IMR-90 (cell line): Measurements from ENCODE around the gene LTB4R2. TPM values are rescaled to one million over a fixed set of nuclear protein-coding genes. Genes with fewer than 3 reads are reported as not detected.

Experiments
- ATAC-seq: fragments of 200-7000 bp; cut with Tn5 transposase; 2 replicates; pipeline ENCODE4 v1.9.1; 2020; ENCODE audit warnings: low read depth, mild to moderate bottlenecking, moderate library complexity
- BruUV-seq: library from RNA; stranded (reverse); fragments of 400-500 nt; replicated peaks from 2 replicates; lab custom pipeline; 2021; lab: Mats Ljungman, UMichigan
- CTCF ChIA-PET: fragments of 300-600 bp; formaldehyde crosslinking; extraction: SDS; loops from one replicate; lab custom pipeline; 2021; ENCODE audit warnings: antibody characterized with exemption; lab: Yijun Ruan, JAX
- POLR2A ChIA-PET: fragments of 300-600 bp; sonication (Branson Sonifier 250); formaldehyde crosslinking; loops from one replicate; lab custom pipeline; 2022; ENCODE audit warnings: antibody characterized with exemption; ENCODE audit not compliant: unreplicated experiment; lab: Charles Lee
- DNase-seq: peaks from one replicate; pipeline ENCODE4 v3.0.0; 2013
- H2AFZ ChIP-seq: replicated peaks from 2 replicates; pipeline ENCODE3; 2013; ENCODE audit warnings: low read length, mild to moderate bottlenecking; ENCODE audit not compliant: poor library complexity
- H2AK5ac ChIP-seq: 2 replicates; pipeline ENCODE4 v1.6.1; 2013; ENCODE audit warnings: low read depth, low read length, inconsistent platforms
- H2AK9ac ChIP-seq: replicated peaks from 2 replicates; pipeline ENCODE3; 2013; ENCODE audit warnings: mild to moderate bottlenecking, low read depth, low read length, moderate library complexity; ENCODE audit not compliant: poor library complexity
- H2BK120ac ChIP-seq: 2 replicates; pipeline ENCODE4 v1.6.1; 2013; ENCODE audit warnings: low read depth, low read length, inconsistent platforms
- H2BK15ac ChIP-seq: 3 replicates; pipeline ENCODE4 v1.6.1; 2013; ENCODE audit warnings: low read depth, low read length, inconsistent platforms
- H2BK20ac ChIP-seq: 2 replicates; pipeline ENCODE4 v1.6.1; 2013; ENCODE audit warnings: low read depth, mild to moderate bottlenecking, inconsistent platforms, low read length, moderate library complexity
- H2BK5ac ChIP-seq: 2 replicates; pipeline ENCODE4 v1.6.1; 2013; ENCODE audit warnings: mild to moderate bottlenecking, low read depth, low read length, inconsistent platforms; ENCODE audit not compliant: poor library complexity, severe bottlenecking
- H3K14ac ChIP-seq: replicated peaks from 2 replicates; pipeline ENCODE4 v1.6.1; 2013; ENCODE audit warnings: low read depth, low read length, inconsistent platforms
- H3K18ac ChIP-seq: 2 replicates; pipeline ENCODE4 v1.6.1; 2013; ENCODE audit warnings: low read depth, low read length, control low read depth
- H3K23ac ChIP-seq: 2 replicates; pipeline ENCODE4 v1.6.1; 2013; ENCODE audit warnings: low read depth, low read length, inconsistent platforms
- H3K27ac ChIP-seq: 2 replicates; pipeline ENCODE4 v1.5.1; 2013; ENCODE audit warnings: mild to moderate bottlenecking, control low read depth, low read length; ENCODE audit not compliant: insufficient read depth
- H3K27me3 ChIP-seq: 2 replicates; pipeline ENCODE4 v1.6.1; 2013; ENCODE audit warnings: low read length; ENCODE audit not compliant: control insufficient read depth, insufficient read depth
- H3K36me3 ChIP-seq: 2 replicates; pipeline ENCODE4 v1.6.1; 2013; ENCODE audit warnings: low read length, mixed read lengths; ENCODE audit not compliant: control insufficient read depth, insufficient read depth
- H3K4ac ChIP-seq: 2 replicates; pipeline ENCODE4 v1.6.1; 2013; ENCODE audit warnings: low read depth, low read length, inconsistent platforms
- H3K4me1 ChIP-seq: 2 replicates; pipeline ENCODE4 v1.6.1; 2013; ENCODE audit warnings: low read length, mixed read lengths; ENCODE audit not compliant: control insufficient read depth, insufficient read depth
- H3K4me2 ChIP-seq: 2 replicates; pipeline ENCODE4 v1.6.1; 2013; ENCODE audit warnings: low read depth, mild to moderate bottlenecking, control low read depth, low read length, moderate library complexity
- H3K4me3 ChIP-seq: 2 replicates; pipeline ENCODE4 v1.5.1; 2013; ENCODE audit warnings: low read depth, mild to moderate bottlenecking, control low read depth, low read length, moderate library complexity; ENCODE audit not compliant: insufficient read depth
- H3K56ac ChIP-seq: 2 replicates; pipeline ENCODE4 v1.6.1; 2013; ENCODE audit warnings: low read length, inconsistent platforms; ENCODE audit not compliant: insufficient read depth; ENCODE audit errors: extremely low read depth
- H3K79me1 ChIP-seq, 2 experiments: 2 replicates each; pipeline ENCODE4 v1.6.1; 2013; ENCODE audit warnings: low read length in 2 of 2, inconsistent platforms in 1 of 2, low read depth in 1 of 2
- H3K9ac ChIP-seq: 2 replicates; pipeline ENCODE4 v1.6.1; 2013; ENCODE audit warnings: low read depth, low read length, control low read depth
- H3K9me1 ChIP-seq: 2 replicates; pipeline ENCODE4 v1.6.1; 2013; ENCODE audit warnings: low read length, inconsistent platforms; ENCODE audit not compliant: insufficient read depth
- H3K9me3 ChIP-seq: 2 replicates; pipeline ENCODE4 v1.6.1; 2013; ENCODE audit warnings: low read length; ENCODE audit not compliant: control insufficient read depth, insufficient read depth
- H4K20me1 ChIP-seq: 2 replicates; pipeline ENCODE4 v1.6.1; 2013; ENCODE audit warnings: low read length, inconsistent platforms; ENCODE audit not compliant: insufficient read depth
- H4K5ac ChIP-seq: 2 replicates; pipeline ENCODE4 v1.6.1; 2013; ENCODE audit warnings: mild to moderate bottlenecking, low read depth, low read length, control low read depth
- H4K8ac ChIP-seq, 2 experiments: 2 replicates each; pipeline ENCODE4 v1.6.1; 2013; ENCODE audit warnings: low read depth in 2 of 2, low read length in 2 of 2, control low read depth in 1 of 2, inconsistent platforms in 1 of 2
- H4K91ac ChIP-seq: 2 replicates; pipeline ENCODE4 v1.6.1; 2013; ENCODE audit warnings: low read depth, low read length, inconsistent platforms; ENCODE audit not compliant: insufficient read depth
- BHLHE40 ChIP-seq: fragments of 150-350 bp; IDR thresholded peaks from 2 replicates; pipeline ENCODE4 v1.6.1; 2016; ENCODE audit warnings: mild to moderate bottlenecking, low read depth, low read length
- CEBPB ChIP-seq: IDR thresholded peaks from 2 replicates; pipeline ENCODE4 v1.6.1; 2012; ENCODE audit warnings: low read depth, low read length, improper control_type of control experiment
- CHD1 ChIP-seq: IDR thresholded peaks from 2 replicates; pipeline ENCODE4 v1.6.1; 2012; ENCODE audit warnings: low read depth, low read length, improper control_type of control experiment
- CTCF ChIP-seq: conservative IDR thresholded peaks from 2 replicates; pipeline ENCODE4 v1.5.1; 2012; ENCODE audit warnings: mild to moderate bottlenecking, low read depth, low read length, improper control_type of control experiment
- ELK1 ChIP-seq: fragments of 150-350 bp; IDR thresholded peaks from 2 replicates; pipeline ENCODE4 v1.6.1; 2016; ENCODE audit warnings: low read depth, mild to moderate bottlenecking, low read length, moderate library complexity, borderline replicate concordance
- FOS ChIP-seq: fragments of 150-350 bp; IDR thresholded peaks from 2 replicates; pipeline ENCODE4 v1.6.1; 2016; ENCODE audit warnings: low read depth, low read length
- MAFK ChIP-seq: IDR thresholded peaks from 2 replicates; pipeline ENCODE4 v1.6.1; 2012; ENCODE audit warnings: low read depth, low read length, improper control_type of control experiment
- MAZ ChIP-seq: IDR thresholded peaks from 2 replicates; pipeline ENCODE4 v1.6.1; 2012; ENCODE audit warnings: low read depth, mild to moderate bottlenecking, low read length, improper control_type of control experiment, moderate library complexity, borderline replicate concordance
- MXI1 ChIP-seq: IDR thresholded peaks from 2 replicates; pipeline ENCODE4 v1.6.1; 2012; ENCODE audit warnings: low read depth, mild to moderate bottlenecking, low read length, moderate library complexity, borderline replicate concordance
- NFE2L2 ChIP-seq: fragments of 150-350 bp; IDR thresholded peaks from 2 replicates; pipeline ENCODE4 v1.6.1; 2016; ENCODE audit warnings: low read depth, mild to moderate bottlenecking, low read length
- POLR2A ChIP-seq: IDR thresholded peaks from 2 replicates; pipeline ENCODE4 v1.6.1; 2012; ENCODE audit warnings: mild to moderate bottlenecking, low read depth, low read length
- RAD21 ChIP-seq: IDR thresholded peaks from 2 replicates; pipeline ENCODE4 v1.6.1; 2012; ENCODE audit warnings: low read length, improper control_type of control experiment
- RCOR1 ChIP-seq: IDR thresholded peaks from 2 replicates; pipeline ENCODE4 v1.6.1; 2012; ENCODE audit warnings: mild to moderate bottlenecking, low read length, improper control_type of control experiment; ENCODE audit not compliant: insufficient replicate concordance
- RFX5 ChIP-seq: IDR thresholded peaks from 2 replicates; pipeline ENCODE4 v1.8.0; 2012; ENCODE audit warnings: low read depth, mild to moderate bottlenecking, low read length, moderate library complexity
- SMC3 ChIP-seq: fragments of 150-350 bp; IDR thresholded peaks from 2 replicates; pipeline ENCODE4 v1.6.1; 2016; ENCODE audit warnings: low read depth, mild to moderate bottlenecking, antibody characterized with exemption, low read length, moderate library complexity
- USF2 ChIP-seq: fragments of 150-350 bp; IDR thresholded peaks from 2 replicates; pipeline ENCODE4 v1.6.1; 2017; ENCODE audit warnings: mild to moderate bottlenecking, antibody characterized with exemption, low read length, low read depth
- WGBS, 2 experiments: methylation state at CpG; one replicate each; pipeline versions ENCODE4 v1.1.5 to v1.1.7; 2013; ENCODE audit warnings: missing lambda C conversion rate in 2 of 2; ENCODE audit not compliant: insufficient read length in 1 of 2; ENCODE audit errors: extremely low coverage in 2 of 2; 5-methylcytosine and 5-hydroxymethylcytosine counted together
- dilution Hi-C: fragments of 300-500 bp; cut with HindIII; formaldehyde crosslinking; loops from one replicate; pipeline ENCODE4 v1.14.3; 2018; ENCODE audit warnings: low sequenced_read_pairs; ENCODE audit not compliant: unreplicated experiment
- in situ Hi-C: fragments of 300-500 bp; cut with MboI; formaldehyde crosslinking; loops from 3 replicates; pipeline ENCODE4 v1.14.3; 2019; ENCODE audit warnings: low sequenced_read_pairs, inconsistent platforms, mixed read lengths
- intact Hi-C: fragments of 100-400 bp; cut with micrococcal nuclease; formaldehyde crosslinking; loops from 2 replicates; pipeline ENCODE4 v1.10.0; 2022
- polyA plus RNA-seq, 3 experiments: library from polyadenylated mRNA; depleted of rRNA; stranded (reverse); fragments of >200 nt; gene quantifications; 2 replicates each; pipeline ENCODE4 v1.2.3, GENCODE V29; 2012; ENCODE audit warnings: low replicate concordance in 1 of 3
- total RNA-seq: library from RNA; depleted of rRNA; stranded (reverse); fragments of >200 nt; gene quantifications from 2 replicates; pipeline ENCODE4 v1.2.3, GENCODE V29; 2012

Gene LTB4R2
- total and polyA plus RNA-seq, 2 of the 4 experiments (the other 2 are of a cell fraction): 0.72 to 1.7 TPM

- TF ChIP-seq CTCF (no peak), RFX5 (no peak), CEBPB (no peak), MXI1 (no peak), POLR2A (no peak), ELK1 (no peak), NFE2L2 (no peak), MAZ (no peak), FOS (no peak), CHD1 (no peak), RAD21 (no peak), MAFK (no peak), USF2 (no peak), RCOR1 (no peak), BHLHE40 (no peak), SMC3 (no peak)
- H4K20me1 ChIP-seq: no peaks in the 10 kb centered on the region
- H3K56ac ChIP-seq: no peak overlapping the region
- H3K4me2 ChIP-seq: no peak overlapping the region
- H3K4ac ChIP-seq: no peak overlapping the region
- WGBS, 2 experiments: 78% methylated on average over 1 of the region's 5 CpGs; no CpG with 5 or more reads in 1 of the 2 experiments
- ATAC-seq (no peak), DNase-seq (no peak)
- no peaks in the 10 kb centered on the region for H3K4me1 ChIP-seq
- intact Hi-C loops (no loop called here), in situ Hi-C loops (no loop called here), dilution Hi-C loops (no loop called here)
- no peak overlapping the region for H3K23ac ChIP-seq
- no peaks in the 10 kb centered on the region for H3K9me3 ChIP-seq
- H3K14ac ChIP-seq: no peak overlapping the region
- ChIA-PET CTCF (interaction anchor here (1.0 kb wide), 1 partner anchor 8 kb away, joined by 3 read pairs; no protein-coding TSS in a partner anchor), POLR2A (no interaction called here)
- H3K18ac ChIP-seq: no peak overlapping the region
- H4K8ac ChIP-seq: no peak overlapping the region
- no peak overlapping the region for H2AK5ac ChIP-seq
- H3K27ac ChIP-seq: no peak overlapping the region
- no TSS peak for BruUV-seq
- no peaks in the 10 kb centered on the region for H3K79me1 ChIP-seq
- H3K27me3 ChIP-seq: peaks cover 41% of the 10 kb centered on the region
- no peaks in the 10 kb centered on the region for H3K36me3 ChIP-seq
- H4K5ac ChIP-seq: no peak overlapping the region
- peak overlapping the region; percentile 65 for H2AK9ac ChIP-seq
- H2BK20ac ChIP-seq: no peak overlapping the region
- no peaks in the 10 kb centered on the region; the same call in 1 of the 2 replicates for H3K9me1 ChIP-seq
- no peak overlapping the region for H2AFZ ChIP-seq
- H3K4me3 ChIP-seq: no peak overlapping the region
- H3K9ac ChIP-seq: no peak overlapping the region
- no peak overlapping the region for H4K91ac ChIP-seq
- H2BK5ac ChIP-seq: no peak overlapping the region
- no peak overlapping the region for H2BK120ac ChIP-seq
- H2BK15ac ChIP-seq: no peak overlapping the region
Observed at GRCh38 chr14:24325041-24325530, 15.1 kb downstream of the LTB4R2 start.
